DOHH2 (cell line): ENCODE measurements around the gene HOXD10.

Experiments
- CTCF ChIP-seq: fragments of 200-600 bp; sonication (generic); IDR thresholded peaks from one replicate; pipeline ENCODE4 v1.5.1; 2014; ENCODE audit warnings: antibody characterized with exemption, mild to moderate bottlenecking, low read depth, low read length; ENCODE audit not compliant: poor library complexity, severe bottlenecking
- EZH2phosphoT487 ChIP-seq: fragments of 200-600 bp; sonication (generic); IDR thresholded peaks from 2 replicates; pipeline ENCODE4 v1.6.1; 2017; ENCODE audit warnings: borderline replicate concordance, mild to moderate bottlenecking, antibody characterized with exemption, low read length, moderate library complexity, mixed read lengths

GRCh38 chr2:176129813-176130146 lies 13.2 kb downstream of the HOXD10 start:
- TF ChIP-seq CTCF: no peak
- TF ChIP-seq EZH2phosphoT487: no peak
